NCI-H187 treated with DMSO at 0.1 percent for 48 hours (cell line): Measurements from ENCODE around the gene AQP12A.

Experiments used
- DNase-seq: peaks from one replicate; lab custom pipeline; 2025; lab: John Stamatoyannopoulos, UW

Gene AQP12A

DNA sequence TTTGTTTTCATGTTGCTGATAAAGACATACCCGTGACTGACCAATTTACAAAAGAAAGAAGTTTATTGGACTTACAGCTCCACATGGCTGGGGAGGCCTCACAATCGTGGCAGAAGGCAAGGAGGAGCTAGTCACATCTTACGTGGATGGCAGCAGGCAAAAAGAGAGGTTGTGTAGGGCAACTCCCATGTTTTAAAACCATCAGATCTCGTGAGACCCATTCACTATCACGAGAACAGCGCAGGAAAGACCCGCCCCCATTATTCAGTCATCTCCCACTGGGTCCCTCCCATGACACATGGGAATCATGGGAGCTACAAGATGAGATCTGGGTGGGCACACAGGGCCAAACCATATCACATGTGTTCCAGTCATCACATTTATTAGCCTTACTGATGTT, 16.8 kb downstream of the AQP12A start:
- no peak for DNase-seq

DNA sequence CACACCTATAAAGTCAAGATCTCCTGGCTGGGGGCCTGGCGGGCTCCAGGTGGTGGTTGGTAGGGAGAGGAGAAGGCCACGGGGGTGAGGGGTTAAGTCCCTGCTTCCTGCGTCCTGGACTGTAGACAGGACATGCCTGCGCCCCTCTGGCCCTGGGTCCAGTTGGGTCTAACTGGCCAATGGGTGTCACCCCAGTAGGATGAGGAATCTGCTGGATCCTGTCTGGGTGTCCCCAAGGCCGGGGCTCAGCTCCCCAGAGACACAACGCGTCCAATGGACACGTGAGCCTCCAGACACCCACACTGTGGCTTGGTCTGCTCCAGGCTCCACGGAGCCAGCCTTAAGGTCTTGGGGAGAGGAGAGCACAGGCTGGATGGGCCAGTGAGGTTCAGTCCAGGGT, 19.6 kb downstream of the AQP12A start:
- DNase-seq, result no peak

DNA sequence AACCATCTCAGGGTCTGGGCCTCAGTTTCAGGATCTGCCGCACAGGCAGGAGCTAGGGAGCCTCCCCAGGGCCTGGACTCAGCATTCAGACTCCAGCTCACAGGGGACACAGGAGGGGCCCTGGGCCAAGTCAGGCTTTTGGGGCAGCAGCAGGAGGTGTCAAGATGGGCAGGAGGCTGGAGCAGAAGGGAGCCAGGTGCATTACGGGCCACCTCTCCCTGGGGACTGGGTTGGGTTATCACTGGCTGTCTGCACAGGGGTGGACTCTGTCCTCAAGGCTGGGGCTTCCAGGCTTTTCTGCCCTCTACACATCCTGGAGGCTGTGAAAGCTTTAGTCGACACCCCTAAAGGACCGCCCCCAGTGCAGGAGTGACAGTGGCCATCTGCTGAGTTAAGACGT, 20.0 kb downstream of the AQP12A start:
- no peak for DNase-seq

DNA sequence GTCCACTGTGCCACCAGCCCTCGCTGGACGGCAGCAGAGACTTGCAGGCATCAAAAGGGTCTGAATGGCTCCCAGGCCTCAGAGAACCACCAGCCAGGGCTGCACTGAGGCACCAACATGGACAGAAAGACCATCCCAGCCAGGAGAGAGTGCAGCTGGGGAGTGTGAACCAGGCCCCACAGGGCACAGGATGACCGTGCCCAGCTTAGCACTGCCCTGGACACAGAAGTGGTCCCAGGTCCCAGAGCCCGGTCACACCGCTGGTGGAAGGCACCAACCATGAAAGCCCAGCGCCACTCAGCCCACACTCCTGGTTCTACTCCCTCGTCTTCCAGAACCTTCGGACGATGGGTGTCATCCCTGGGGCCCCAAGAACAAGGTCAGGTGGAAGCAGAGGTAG, 20.5 kb downstream of the AQP12A start:
- DNase-seq, result no peak

DNA sequence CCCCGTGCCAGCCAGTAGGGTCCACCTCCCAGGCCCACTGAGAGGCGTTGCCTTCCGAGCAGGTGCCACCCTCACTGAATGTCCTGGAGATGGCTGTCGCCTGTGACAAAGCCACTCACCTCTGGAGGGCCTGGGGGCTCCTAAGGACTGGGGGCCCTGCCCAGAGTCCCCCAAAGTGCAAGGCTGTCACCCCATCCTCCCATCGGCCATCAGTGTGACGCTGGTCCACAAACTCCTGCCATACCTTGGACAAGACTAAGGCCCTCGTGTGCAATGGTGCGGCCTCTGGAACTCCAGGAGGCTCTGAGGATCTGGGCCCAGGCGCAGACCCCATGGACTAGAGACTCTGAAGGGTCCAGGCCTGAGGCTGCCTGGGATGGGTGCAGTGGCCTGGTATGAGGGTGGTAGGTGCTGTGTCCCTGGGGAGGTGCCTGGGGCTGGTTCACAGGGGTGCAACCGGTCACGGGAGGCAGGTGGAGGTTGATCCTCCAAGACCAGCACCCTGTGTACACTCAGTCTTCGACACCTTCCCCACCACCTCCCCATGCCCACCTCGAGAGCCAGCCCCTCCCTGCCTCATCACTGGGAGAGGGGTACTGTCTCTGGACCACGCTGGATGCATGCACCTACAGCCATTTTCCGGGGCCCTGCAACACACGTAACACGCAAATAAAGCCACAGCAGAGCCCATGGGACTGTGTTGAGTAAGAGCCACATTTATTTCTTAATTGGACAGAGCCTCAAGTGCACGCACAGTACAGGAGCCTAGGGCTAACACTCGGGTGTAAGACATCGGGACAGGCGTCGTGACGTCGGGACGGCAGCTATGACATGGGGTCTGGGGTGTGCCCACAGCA, 21.6 kb downstream of the AQP12A start:
- no peak for DNase-seq

DNA sequence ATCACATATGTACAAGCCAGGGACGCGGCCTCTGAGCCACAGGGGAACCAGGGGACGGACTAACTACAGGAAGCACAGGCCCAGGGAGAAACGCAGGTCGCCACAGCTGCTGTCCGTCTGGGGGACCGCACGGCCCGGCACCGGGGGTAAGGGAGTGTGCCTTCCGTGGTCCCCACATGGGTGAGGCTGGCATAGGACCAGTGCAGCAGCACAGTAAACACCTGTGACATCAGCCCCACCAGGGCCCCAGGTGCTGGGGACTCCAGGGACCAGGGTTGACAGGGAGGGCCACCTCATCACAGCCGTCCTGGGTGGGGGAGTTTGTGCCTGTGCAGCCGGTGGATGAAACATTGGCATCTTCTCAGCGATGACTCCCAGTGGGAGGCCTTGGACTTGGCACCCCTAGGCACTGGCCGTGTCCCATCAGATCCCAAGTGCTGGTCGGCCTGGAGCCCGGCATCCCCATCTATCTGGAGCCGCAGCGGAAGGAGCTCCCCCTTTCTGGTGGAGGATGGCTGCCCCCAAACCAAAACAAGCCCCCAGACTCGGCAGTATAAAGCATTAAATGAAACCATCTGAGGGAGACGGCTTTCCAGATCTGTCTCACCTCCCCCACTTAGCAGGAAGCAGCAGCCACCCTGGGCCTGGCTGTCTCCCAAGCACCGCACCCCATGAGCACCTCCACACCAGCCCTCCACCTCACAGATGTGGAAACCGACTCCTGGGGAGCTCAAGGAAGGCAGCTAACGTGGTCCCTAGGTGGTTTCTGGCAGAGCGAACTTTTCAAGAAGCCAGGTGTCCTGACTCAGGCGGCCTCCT, 22.5 kb downstream of the AQP12A start:
- DNase-seq, result no peak

DNA sequence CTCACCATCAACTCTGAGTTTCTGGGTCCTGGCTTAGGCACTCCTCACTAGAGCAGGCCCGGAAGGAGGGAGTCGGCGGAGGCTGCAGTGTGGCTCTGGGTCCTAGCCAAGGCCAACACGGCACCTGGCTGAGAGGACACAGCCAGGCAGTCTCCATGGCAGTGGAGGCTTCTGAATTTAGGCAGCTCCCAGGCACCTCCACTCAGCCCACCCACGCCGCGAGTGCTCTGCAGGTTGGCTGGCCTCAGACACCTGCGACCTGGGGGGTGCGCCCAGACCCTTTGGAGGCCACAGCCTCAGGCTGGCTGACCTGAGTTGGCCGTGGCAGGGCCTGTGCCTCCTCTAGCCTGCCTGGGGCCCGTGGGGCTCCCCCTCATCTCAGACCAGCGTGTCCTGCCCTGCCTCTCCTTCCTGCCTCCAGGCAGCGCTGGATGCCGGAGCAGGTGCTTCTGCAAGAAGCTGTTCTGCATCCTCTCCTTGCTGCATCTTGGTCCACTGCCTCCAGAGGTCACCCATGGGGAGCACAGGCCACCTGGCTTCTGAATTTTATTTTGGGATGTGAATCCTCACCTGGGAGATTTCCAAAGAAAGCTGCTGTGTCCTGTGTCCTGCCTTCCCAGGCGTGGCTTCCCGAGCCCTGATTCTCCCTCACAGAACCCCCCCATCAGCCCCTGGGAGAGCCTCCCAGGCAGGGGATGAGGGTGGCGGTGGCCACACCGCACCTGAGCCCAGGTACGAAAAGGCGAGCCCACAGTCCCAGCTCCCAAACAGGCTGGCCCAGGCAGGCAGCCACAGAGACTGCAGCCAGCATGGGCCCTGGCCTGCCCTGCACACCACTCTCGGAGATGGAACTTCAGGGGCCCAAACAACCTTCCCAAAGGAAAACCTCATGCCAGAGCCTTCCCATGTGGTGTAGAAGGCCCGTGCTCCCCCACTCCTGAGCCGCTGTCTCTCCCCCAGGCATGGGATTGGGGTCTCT, 23.4 kb downstream of the AQP12A start:
- no peak for DNase-seq

DNA sequence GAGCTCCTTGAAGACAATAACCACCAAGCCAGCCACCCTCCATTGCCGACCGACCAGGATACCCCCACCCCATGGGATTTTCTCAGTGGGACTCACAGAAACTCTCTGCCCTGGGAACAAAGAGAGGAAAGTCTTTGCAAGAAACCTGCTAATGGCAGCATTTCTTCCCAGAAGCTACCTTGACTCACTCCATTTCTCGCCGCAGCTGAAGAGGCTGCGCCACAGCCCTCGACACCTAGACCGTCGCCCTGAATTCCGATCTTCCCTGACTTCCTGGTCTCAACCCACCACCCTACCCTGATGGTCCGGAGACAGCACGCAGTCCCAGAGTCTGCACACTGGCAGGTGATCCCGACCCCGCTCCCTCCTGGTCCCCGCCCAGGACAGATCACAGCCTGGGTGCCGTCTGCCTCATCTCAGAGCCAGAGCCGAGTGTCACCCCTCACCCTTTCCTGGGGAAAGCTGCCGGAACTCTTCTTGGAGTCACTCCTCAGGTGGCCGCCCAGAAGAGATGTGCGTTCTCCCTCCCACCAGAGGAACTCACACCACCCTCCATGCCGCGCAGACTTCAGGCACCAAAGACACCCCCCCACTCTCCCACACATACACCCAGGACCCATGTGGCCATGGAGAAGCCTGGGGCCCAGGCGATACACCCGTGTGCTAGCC, 24.6 kb downstream of the AQP12A start:
- no peak for DNase-seq

DNA sequence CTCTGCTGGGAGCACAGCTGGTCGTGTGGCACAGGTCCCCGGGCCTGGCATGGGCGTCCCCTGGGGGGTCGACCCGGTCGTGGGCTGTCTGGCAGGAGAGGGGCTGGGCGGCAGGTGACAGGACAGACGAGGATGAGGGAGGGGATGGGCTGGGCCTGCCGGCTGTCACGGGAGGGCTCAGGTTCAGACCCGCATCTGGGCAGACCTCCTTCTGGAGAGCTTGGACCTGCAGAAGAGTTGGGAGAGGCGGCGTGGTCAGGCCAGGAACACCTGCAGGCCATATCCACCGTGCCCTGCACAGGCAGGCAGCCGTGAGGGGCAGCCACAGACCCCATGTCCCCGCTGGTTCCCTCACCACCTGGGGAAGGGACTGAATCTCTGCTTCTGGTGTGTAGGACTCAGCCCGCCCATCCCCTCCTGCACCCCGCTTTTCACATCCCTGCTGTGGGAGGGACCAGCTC, 25.5 kb downstream of the AQP12A start:
- DNase-seq, result no peak

DNA sequence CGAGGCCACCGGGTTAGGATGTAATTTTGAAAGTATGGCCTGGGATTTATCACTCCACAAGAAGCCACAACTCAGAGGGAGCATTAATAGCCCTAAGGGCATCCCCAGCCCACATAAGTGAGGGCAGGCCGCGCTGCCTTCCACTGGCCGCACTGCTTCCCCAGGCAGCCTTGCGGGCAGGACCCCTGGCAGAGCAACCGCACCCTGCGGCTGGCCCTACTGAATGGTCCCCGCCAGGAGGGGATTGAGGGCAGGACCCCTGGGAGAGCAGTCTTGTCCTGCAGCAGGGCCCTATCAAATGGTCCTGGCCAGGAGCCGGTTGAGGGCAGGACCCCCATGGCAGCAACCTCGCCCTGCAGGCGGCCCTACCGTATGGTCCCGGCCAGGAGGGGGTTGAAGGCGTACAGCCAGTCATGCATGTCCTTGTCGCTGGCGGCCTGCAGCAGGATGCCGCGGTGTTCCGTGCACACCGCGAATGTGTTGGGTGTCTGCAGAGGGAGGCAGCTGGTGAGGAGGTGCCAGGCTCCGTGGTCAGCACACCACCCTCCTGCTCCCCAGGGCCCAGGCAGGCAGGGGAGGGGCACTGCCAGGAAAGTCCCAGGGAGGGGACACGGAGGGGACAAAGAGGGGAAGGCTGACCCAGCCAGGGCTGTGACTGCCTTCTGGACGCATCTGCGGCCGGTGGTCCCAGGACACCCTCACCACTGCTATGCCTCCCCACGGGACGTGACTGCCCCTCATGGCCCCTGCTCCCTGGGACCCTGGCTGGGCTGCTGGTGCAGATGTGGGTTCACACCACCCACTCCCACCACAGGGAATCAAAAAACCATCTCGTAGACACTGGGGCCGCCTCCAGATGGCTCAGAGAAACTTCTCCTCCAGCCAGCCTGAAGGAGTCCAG, 26.3 kb downstream of the AQP12A start:
- DNase-seq, result no peak

DNA sequence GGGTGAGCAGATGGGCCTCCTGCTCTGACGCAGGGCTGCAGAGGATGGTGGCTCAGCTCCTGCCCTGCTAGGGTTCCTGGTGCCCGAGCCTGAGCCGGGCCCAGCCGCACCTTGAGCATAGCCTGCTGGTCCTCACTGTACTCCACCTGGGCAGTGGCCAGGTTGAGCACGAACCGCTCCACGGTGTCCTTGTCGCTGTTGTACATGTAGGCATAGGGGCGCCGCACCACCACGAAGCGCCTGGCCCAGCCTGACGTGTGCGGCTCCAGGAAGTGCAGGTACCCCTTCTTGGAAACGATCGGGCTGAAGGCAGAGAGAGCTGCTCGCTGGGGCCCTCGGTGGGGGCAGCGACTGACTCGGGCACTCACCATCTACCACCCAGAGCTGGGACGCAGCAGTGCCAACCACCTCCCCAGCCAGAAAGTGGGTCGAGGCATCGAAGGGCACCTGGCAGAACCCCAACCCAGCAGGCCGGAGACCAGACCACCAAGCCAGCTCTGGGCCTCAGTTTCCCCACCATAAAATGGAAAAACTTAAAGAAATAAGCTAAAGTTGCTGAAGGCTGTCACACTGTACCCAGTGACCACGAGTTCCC, 27.3 kb downstream of the AQP12A start:
- DNase-seq, result no peak

DNA sequence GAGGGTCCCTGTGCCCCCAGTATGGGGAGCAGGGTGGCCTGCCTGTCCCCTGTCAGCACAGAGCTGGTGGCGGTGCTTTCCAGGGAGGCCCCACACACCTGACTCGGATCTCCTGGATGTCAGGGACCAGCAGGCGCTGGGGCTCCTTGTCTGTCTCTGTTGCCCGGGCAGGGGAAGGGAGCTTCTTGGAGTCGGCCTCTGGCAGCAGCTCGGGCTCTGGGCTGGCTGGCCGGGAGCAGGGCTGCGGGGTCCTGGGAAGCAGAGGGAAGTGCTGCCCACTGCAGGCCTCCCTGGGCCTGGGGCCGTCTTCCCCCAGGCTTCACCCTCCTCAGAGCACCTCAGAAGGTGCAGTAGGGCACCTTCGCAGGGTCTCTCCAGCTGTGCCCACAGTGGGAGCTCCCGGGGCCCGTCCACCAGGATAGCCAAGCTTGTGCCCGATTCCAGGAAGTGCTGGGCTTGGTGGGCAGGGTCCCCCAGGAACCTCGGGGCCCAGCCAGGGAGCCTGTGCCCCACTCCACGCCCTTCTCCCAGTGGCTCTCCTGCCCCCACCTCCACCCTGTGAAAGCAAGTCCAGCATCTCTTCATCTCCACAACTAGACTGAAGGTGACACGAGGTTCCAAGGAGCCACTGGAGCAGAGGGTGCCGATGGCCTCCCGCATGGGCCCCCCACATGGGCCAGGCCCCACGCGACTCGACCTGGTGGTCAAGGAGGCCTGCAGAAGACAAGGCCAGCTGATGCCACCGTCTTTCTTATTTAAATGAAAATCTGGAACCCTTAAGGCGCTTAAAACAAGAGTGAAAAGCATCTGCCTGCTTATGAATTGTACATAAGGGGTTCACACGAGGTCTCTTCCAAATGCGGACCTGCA, 28.2 kb downstream of the AQP12A start:
- no peak for DNase-seq

DNA sequence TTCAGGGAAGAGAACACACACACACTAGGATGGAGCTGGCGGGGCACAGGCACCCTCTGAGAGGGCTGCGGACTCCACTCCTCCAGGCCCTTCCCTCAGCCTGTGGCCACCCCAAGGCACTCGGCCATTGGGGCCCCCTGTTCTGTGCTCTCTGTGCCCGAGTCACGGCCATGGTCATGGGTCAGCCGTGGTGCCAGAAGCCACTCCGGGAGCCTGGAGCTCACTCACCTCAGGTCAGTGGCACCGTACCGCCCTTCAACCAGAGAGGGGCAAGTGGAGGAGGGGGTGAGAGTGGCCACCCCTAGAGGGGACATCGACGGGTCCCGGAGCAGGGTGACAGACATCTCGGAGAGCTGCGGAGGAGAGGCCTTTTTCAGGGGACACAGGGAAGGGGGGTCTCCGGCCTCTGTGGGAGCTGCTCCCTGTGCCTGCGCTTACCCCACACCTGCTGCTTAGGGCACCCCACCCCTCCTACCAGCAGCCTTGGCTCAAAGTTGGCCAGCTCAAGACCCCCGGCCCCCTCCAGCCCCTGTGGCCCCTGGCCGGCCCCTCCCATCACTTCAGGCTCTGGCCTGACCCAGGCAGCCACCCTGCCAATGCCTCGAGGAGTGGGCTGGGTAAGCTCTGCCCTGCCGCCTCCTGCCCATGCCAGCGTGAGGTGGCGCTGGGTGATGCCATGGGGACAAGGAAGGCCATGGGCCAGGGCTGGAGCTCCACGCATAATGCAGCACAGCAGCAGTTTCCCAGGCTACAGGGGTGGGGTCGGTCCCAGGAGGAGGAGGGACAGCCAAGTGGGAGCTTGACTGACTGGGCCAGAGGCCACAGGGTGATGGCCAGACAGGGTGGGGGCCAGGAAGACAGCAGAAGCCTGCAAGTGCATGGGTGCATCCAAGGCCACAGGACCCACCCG, 29.3 kb downstream of the AQP12A start:
- DNase-seq, result no peak

DNA sequence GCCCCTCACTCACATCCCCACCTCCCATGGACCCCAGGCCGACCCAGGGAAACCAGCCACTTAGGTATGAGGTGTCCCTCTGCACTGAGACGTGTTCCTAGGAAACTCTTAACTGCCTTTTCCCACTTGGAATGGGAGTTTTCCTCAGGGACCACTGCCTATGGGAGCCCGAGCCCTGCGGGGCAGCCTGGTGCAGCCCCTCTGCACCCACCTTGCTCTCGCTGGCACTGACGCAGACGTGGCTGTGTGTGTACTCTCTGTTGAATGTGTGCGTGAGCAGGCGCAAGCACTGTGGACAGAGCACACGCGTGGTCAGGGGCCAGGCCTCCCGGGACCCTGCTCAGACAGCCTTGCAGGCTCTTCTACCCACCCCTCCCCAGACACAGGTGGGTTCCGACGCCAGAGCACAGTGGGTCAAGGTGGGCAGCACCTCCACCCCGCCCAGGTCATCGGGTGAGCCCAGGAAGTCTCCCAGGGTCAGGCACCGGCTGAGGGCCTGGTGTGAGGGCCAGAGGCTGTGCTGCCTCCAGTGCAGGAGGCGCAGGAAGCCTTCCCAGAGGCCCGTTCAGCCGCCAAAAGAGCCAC, 30.0 kb downstream of the AQP12A start:
- DNase-seq, result no peak

DNA sequence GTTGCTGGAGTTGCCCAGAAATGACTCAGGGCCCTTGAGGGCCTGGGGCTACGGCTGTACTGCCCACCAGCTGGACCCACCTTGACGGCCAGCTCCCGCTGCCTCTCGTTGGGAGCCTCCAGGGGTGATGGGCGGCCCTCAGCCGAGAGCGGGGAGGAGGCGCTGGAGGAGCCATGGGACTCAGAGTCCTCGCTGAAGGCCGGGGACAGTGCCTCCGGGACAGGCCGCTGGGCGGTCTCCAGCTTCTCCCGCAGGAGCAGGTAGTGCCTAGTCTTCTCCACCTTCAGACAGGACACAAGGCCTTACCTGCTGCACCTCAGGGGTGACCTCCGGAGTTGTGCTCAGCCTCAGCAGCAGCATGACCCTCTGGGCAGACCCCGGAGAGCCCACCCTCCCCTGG, 30.7 kb downstream of the AQP12A start:
- DNase-seq, result no peak

DNA sequence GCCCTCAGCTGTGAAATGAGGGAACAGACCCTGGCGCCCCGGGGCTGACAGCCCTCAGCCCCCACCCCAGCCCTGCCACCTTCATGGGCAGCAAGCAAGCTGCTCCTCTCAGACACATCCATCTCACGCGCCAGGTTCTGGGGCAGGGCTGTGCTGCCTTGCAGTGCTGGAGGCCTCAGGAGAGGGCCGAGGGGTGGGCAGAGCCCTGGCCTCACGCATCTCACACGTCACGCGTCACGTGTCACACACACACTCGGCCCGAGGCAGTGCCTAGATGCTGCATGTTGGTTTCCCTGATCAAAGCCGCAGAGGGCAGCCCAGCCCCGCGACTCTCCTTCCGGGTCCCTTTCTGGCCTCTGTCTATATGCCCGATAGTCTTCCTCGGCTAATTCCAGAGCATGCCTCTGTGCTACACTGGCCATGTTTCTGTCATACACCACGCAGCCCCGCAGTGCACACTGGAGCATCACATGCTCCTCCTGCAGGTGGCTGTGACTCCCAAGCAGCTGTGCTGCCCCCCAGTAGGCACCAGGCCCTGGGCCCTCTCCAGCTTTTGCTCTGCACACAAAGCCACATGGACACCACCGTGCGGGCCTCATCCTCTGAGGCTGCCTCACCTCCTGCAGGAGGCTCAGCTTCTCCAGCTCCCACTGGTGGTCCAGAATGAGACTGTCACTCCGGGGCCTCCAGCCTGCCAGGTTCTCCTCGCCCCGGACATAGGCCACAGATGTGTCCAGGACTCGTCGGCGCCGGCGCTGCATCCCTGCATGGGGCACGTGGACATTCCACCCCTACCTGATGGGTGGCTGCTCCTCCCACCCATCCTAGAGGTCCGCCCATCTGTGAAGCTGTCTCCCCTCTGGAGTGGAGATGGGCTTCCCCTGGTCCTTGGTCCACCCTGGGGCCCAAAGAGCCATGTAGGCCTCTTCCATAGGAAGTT, 31.4 kb downstream of the AQP12A start:
- no peak for DNase-seq
